ENCODE data around the gene EFL1. TPM values are rescaled to one million over a fixed set of nuclear protein-coding genes. Genes with fewer than 3 reads are reported as not detected.

The EFL1 gene
- total RNA-seq, 6 donors from 2014 or later: 9.7 to 27.7 (median 17.0) TPM

GRCh38 chr15:82138306-82138705, 124.2 kb downstream of the EFL1 start:
- Histone ChIP-seq H3K4me1 (peaks cover 0 to 4% (median 3%) of the 10 kb centered on the region in 4 donors), H3K4me3 (no peak overlapping the region), H3K9me3 (no peaks in the 10 kb centered on the region), H3K27ac (no peak overlapping the region), H3K27me3 (no peaks in the 10 kb centered on the region), H3K36me3 (peaks cover 0 to 38% (median 5%) of the 10 kb centered on the region in 4 donors)
- ATAC-seq (ENCODE audit: low FRiP score in 2 of 2): no peak
- DNase-seq: no peak
- no peak for TF ChIP-seq POLR2A (IDR thresholded peaks at IDR 0.05)
- TF ChIP-seq, protein P1, sequence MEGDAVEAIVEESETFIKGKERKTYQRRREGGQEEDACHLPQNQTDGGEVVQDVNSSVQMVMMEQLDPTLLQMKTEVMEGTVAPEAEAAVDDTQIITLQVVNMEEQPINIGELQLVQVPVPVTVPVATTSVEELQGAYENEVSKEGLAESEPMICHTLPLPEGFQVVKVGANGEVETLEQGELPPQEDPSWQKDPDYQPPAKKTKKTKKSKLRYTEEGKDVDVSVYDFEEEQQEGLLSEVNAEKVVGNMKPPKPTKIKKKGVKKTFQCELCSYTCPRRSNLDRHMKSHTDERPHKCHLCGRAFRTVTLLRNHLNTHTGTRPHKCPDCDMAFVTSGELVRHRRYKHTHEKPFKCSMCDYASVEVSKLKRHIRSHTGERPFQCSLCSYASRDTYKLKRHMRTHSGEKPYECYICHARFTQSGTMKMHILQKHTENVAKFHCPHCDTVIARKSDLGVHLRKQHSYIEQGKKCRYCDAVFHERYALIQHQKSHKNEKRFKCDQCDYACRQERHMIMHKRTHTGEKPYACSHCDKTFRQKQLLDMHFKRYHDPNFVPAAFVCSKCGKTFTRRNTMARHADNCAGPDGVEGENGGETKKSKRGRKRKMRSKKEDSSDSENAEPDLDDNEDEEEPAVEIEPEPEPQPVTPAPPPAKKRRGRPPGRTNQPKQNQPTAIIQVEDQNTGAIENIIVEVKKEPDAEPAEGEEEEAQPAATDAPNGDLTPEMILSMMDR (IDR thresholded peaks at IDR 0.05): no peak
- no peak for TF ChIP-seq POLR2AphosphoS5 (IDR thresholded peaks at IDR 0.05)

DNA sequence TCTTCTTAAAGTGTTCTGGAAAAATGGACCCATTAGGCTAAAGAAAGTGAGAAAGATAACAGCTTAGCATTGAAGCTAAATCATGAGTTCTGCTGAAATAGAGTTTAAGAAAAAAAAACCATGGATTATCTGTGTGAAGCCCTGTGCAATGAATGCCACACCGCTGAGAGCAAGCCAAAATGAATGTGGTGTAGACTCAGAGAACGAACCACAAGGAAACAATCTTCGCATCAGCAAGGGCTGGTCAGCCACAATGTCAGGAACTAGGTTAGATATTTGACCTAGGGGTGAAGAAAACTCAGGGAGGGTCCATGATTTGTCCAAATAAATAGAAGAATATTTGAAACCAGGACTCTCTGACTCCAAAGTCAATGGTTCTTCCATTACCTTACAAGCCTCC, 125.3 kb downstream of the EFL1 start:
- Histone ChIP-seq H3K4me3 (no peak overlapping the region), H3K4me1 (peaks cover 0 to 4% (median 3%) of the 10 kb centered on the region in 4 donors), H3K27me3 (no peaks in the 10 kb centered on the region), H3K36me3 (peaks cover 0 to 38% (median 5%) of the 10 kb centered on the region in 4 donors), H3K27ac (no peak overlapping the region), H3K9me3 (no peaks in the 10 kb centered on the region)
- ATAC-seq (ENCODE audit: low FRiP score in 2 of 2) (no peak), DNase-seq (no peak)
- 90 to 98% methylated on average over 3 of the region's 3 CpGs for WGBS, 2 donors
- TF ChIP-seq POLR2AphosphoS5 (IDR thresholded peaks at IDR 0.05): no peak
- TF ChIP-seq EP300 (IDR thresholded peaks at IDR 0.05): no peak
- TF ChIP-seq POLR2A (IDR thresholded peaks at IDR 0.05): no peak
- TF ChIP-seq, protein P1 (IDR thresholded peaks at IDR 0.05): no peak

- Histone ChIP-seq H3K4me3 (no peak overlapping the region), H3K9me3 (no peaks in the 10 kb centered on the region), H3K4me1 (peaks cover 0 to 4% (median 3%) of the 10 kb centered on the region in 4 donors), H3K27ac (no peak overlapping the region), H3K36me3 (peaks cover 0 to 46% (median 5%) of the 10 kb centered on the region in 4 donors), H3K27me3 (no peaks in the 10 kb centered on the region)
- no peak for ATAC-seq (ENCODE audit: low FRiP score in 2 of 2)
- no peak for DNase-seq
- WGBS, 2 donors: 90 to 96% methylated on average over 3 of the region's 3 CpGs
- TF ChIP-seq EP300 (IDR thresholded peaks at IDR 0.05) (no peak), POLR2AphosphoS5 (IDR thresholded peaks at IDR 0.05) (no peak), POLR2A (IDR thresholded peaks at IDR 0.05) (no peak)
- TF ChIP-seq, protein P1 (IDR thresholded peaks at IDR 0.05): no peak
Measured at GRCh38 chr15:82136120-82136519, 126.4 kb downstream of the EFL1 start.

DNA sequence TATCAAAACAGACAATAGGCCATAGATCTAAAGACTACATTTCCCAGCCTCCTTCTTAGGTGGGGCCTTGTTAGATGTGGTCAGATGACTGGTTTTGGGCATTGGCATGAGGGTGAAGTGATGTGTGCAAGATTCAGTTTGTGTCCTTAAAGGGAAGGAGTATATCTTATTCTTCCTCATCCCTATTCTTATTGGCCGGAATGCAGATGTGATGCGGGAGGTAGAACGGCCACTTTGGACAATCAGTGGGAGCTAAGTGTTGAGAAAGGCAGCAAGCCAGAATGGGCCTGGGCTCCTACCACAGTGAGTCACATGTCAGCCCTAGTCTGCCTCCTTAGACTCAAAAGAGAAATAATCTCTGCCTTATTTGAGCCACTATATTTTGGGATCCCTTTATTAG, 126.9 kb downstream of the EFL1 start:
- Histone ChIP-seq H3K9me3 (no peaks in the 10 kb centered on the region), H3K4me1 (peaks cover 0 to 4% (median 3%) of the 10 kb centered on the region in 4 donors), H3K36me3 (peaks cover 0 to 46% (median 5%) of the 10 kb centered on the region in 4 donors), H3K27me3 (no peaks in the 10 kb centered on the region), H3K4me3 (no peak overlapping the region), H3K27ac (no peak overlapping the region)
- TF ChIP-seq POLR2AphosphoS5 (IDR thresholded peaks at IDR 0.05): no peak
- TF ChIP-seq, protein P1 (IDR thresholded peaks at IDR 0.05): no peak
- no peak for TF ChIP-seq EP300 (IDR thresholded peaks at IDR 0.05)
- no peak for TF ChIP-seq POLR2A (IDR thresholded peaks at IDR 0.05)
- no peak for ATAC-seq (ENCODE audit: low FRiP score in 2 of 2)
- no peak for DNase-seq
- WGBS, 2 donors: 86 to 89% methylated on average over 3 of the region's 3 CpGs

DNA sequence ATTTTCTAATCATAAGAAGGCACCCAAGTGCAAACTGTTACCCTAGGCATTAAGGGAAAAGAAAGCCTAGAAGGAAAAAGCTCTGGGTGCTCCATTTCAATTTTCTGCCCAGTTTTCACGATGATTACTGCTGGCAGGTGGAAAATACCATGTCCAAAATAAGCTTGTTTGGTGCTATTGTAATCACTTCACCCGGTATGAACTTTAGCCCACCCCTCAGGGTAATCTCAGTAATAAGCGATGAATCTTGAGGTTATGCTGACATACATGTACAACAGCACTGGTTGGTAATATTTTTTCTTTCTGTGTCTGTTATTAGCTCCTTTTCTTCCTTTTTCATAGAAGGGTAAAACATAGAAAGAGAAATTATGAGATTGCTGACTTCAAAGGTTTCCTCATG, 128.1 kb downstream of the EFL1 start:
- no peak overlapping the region for H3K4me3 ChIP-seq
- H3K27me3 ChIP-seq: no peaks in the 10 kb centered on the region
- no peak for DNase-seq
- 96 to 100% methylated on average over 3 of the region's 3 CpGs for WGBS, 2 donors
- peaks cover 0 to under 1% (median 0%) of the 10 kb centered on the region in 4 donors for H3K4me1 ChIP-seq
- H3K27ac ChIP-seq: no peak overlapping the region
- H3K9me3 ChIP-seq: no peaks in the 10 kb centered on the region
- no peak for ATAC-seq (ENCODE audit: low FRiP score in 2 of 2)
- TF ChIP-seq, protein P1 (IDR thresholded peaks at IDR 0.05): no peak
- no peak for TF ChIP-seq POLR2AphosphoS5 (IDR thresholded peaks at IDR 0.05)
- TF ChIP-seq EP300 (IDR thresholded peaks at IDR 0.05): no peak
- no peak for TF ChIP-seq POLR2A (IDR thresholded peaks at IDR 0.05)
- peaks cover 0 to 49% (median 5%) of the 10 kb centered on the region in 4 donors for H3K36me3 ChIP-seq
